Limb (tissue), 2 donors: Measurements from ENCODE around the gene PPIP5K1.
"Not testable (repeated sequence)": the region's sequence is repeated elsewhere in the genome, so short reads cannot be mapped to it uniquely, and the experiment has no call there.

Experiments
- DNase-seq, 2 donors: peaks; one replicate each; pipeline ENCODE4 v3.0.0-alpha.2; 2016; ENCODE audit errors: extremely low spot score in 2 of 2

Gene PPIP5K1

GRCh38 chr15:43545426-43545825 is 44.6 kb downstream of the PPIP5K1 start:
- DNase-seq = no peak

- no peak for DNase-seq
These were observed 45.7 kb downstream of the PPIP5K1 start for GRCh38 chr15:43544266-43544665.

DNA sequence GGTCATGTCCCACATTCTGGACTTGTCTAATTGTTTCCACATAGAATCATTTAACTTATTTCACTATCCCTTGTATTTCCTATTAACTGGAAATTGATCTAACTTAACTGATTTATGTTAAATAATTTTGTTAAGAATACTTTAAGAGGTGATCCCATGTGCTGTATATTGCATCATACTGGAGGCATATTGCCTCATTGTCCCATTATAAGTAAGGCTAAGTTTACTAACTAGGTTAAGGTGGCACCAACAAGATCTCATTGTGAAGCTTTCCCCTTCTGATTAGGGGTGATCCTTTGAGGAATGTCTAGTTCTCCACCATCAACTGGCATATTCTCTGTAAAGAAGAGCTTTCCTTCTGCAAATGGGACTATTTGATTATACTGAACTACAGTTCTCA is 48.2 kb downstream of the PPIP5K1 start:
- DNase-seq = no peak

- DNase-seq = no peak
These were observed 51.9 kb downstream of the PPIP5K1 start for GRCh38 chr15:43538091-43538490.

- no peak for DNase-seq
These were observed 55.1 kb downstream of the PPIP5K1 start for GRCh38 chr15:43534897-43535296.

DNA sequence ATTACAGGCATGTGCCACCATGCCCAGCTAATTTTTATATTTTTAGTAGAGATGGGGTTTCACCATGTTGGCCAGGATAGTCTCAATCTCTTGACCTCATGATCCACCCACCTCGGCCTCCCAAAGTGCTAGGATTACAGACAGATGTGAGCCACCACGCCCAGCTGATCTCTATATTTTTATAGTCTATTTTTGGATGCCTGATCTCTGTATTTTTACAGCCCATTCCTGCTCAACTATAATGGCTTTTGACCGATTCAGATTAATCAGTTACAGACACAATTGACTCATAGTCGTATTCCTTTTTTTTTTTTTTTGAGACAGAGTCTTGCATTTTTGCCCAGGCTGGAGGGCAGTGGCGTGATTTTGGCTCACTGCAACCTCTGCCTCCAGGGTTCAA is 57.2 kb downstream of the PPIP5K1 start:
- DNase-seq = not testable (repeated sequence)

DNA sequence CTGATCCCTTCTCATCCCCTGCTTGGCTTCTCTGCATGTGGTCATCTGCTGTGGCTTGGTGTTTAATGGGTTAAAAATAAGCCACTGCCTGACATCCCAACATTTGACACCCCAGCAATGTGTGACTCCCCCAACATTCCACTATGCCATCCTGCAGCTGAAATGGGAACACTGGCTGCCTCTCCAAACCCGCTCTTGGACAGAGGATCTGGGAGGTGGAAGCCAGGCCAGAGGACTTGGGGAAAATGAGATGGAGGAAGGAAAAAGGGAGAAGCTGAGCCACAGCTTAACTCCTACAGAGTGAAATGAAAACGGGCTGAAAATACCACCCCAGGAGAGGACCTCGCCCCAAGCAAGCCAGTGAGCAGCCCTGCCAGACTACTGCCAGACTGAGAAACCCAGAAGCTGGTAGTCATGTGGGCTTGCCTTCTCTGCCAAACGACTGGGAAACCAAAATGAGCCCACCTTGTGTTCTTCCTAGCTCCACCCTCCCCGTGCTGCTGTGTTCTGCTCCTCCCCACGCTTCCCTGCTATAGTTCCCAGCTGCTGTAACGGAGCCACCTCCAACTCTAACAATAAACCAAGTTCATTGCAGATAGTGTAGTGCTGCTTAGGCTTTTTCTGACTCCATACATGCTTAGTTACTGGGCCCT is 58.9 kb downstream of the PPIP5K1 start:
- DNase-seq = no peak

- no peak for DNase-seq
These were observed 60.2 kb downstream of the PPIP5K1 start for GRCh38 chr15:43529587-43530345.

DNA sequence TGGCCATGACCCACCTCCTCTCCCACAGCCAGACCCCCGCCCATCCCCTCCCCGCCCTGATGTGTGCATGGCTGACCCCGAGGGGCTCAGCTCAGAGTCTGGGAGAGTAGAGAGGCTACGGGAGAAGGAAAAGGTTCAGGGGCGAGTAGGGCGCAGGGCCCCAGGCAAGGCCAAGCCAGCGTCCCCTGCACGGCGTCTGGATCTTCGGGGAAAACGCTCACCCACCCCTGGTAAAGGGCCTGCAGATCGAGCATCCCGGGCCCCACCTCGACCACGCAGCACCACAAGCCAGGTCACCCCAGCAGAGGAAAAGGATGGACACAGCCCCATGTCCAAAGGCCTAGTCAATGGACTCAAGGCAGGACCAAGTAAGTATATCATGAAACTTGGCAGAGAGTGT is 60.9 kb downstream of the PPIP5K1 start:
- DNase-seq = no peak

DNA sequence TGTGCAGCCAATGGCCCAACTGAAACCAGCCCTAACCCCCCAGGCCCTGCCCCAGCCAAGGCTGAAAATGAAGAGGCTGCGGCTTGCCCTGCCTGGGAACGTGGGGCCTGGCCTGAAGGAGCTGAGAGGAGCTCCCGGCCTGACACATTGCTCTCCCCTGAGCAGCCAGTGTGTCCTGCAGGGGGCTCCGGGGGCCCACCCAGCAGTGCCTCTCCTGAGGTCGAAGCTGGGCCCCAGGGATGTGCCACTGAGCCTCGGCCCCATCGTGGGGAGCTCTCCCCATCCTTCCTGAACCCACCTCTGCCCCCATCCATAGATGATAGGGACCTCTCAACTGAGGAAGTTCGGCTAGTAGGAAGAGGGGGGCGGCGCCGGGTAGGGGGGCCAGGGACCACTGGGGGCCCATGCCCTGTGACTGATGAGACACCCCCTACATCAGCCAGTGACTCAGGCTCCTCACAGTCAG is 61.4 kb downstream of the PPIP5K1 start:
- DNase-seq = no peak

DNA sequence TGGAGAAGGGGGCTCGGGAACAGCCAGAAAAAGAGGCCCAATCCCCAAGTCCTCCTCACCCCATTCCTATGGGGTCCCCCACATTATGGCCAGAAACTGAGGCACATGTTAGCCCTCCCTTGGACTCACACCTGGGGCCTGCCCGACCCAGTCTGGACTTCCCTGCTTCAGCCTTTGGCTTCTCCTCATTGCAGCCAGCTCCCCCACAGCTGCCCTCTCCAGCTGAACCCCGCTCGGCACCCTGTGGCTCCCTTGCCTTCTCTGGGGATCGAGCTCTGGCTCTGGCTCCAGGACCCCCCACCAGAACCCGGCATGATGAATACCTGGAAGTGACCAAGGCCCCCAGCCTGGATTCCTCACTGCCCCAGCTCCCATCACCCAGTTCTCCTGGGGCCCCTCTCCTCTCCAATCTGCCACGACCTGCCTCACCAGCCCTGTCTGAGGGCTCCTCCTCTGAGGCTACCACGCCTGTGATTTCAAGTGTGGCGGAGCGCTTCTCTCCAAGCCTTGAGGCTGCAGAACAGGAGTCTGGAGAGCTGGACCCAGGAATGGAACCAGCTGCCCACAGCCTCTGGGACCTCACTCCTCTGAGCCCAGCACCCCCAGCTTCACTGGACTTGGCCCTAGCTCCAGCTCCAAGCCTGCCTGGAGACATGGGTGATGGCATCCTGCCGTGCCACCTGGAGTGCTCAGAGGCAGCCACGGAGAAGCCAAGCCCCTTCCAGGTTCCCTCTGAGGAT is 62.0 kb downstream of the PPIP5K1 start:
- DNase-seq = no peak

GRCh38 chr15:43527016-43527801 is 62.8 kb downstream of the PPIP5K1 start:
- DNase-seq = no peak

DNA sequence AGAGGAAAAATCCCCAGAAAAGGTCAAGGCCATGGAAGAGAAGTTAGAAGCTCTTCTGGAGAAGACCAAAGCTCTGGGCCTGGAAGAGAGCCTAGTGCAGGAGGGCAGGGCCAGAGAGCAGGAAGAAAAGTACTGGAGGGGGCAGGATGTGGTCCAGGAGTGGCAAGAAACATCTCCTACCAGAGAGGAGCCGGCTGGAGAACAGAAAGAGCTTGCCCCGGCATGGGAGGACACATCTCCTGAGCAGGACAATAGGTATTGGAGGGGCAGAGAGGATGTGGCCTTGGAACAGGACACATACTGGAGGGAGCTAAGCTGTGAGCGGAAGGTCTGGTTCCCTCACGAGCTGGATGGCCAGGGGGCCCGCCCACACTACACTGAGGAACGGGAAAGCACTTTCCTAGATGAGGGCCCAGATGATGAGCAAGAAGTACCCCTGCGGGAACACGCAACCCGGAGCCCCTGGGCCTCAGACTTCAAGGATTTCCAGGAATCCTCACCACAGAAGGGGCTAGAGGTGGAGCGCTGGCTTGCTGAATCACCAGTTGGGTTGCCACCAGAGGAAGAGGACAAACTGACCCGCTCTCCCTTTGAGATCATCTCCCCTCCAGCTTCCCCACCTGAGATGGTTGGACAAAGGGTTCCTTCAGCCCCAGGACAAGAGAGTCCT is 63.6 kb downstream of the PPIP5K1 start:
- DNase-seq = no peak

DNA sequence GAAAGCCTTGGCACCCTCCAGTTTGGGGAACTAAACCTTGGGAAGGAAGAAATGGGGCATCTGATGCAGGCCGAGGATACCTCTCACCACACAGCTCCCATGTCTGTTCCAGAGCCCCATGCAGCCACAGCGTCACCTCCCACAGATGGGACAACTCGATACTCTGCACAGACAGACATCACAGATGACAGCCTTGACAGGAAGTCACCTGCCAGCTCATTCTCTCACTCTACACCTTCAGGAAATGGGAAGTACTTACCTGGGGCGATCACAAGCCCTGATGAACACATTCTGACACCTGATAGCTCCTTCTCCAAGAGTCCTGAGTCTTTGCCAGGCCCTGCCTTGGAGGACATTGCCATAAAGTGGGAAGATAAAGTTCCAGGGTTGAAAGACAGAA is 64.9 kb downstream of the PPIP5K1 start:
- no peak for DNase-seq

GRCh38 chr15:43524254-43524845 is 65.7 kb downstream of the PPIP5K1 start:
- DNase-seq = no peak

DNA sequence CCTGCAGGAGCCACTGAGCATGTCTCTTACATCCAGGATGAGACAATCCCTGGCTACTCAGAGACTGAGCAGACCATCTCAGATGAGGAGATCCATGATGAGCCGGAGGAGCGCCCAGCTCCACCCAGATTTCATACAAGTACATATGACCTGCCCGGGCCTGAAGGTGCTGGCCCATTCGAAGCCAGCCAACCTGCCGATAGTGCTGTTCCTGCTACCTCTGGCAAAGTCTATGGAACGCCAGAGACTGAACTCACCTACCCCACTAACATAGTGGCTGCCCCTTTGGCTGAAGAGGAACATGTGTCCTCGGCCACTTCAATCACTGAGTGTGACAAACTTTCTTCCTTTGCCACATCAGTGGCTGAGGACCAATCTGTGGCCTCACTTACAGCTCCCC is 66.4 kb downstream of the PPIP5K1 start:
- DNase-seq = no peak

GRCh38 chr15:43522247-43522646 is 67.8 kb downstream of the PPIP5K1 start:
- DNase-seq = no peak

DNA sequence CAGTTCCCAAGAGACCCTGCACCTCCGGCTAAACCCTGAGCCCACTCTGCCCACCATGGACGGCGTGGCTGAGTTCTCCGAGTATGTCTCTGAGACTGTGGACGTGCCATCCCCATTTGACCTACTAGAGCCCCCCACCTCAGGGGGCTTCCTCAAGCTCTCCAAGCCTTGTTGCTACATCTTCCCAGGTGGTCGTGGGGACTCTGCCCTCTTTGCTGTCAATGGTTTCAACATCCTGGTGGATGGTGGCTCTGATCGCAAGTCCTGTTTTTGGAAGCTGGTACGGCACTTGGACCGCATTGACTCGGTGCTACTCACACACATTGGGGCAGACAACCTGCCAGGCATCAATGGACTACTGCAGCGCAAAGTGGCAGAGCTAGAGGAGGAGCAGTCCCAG is 68.6 kb downstream of the PPIP5K1 start:
- no peak for DNase-seq

DNA sequence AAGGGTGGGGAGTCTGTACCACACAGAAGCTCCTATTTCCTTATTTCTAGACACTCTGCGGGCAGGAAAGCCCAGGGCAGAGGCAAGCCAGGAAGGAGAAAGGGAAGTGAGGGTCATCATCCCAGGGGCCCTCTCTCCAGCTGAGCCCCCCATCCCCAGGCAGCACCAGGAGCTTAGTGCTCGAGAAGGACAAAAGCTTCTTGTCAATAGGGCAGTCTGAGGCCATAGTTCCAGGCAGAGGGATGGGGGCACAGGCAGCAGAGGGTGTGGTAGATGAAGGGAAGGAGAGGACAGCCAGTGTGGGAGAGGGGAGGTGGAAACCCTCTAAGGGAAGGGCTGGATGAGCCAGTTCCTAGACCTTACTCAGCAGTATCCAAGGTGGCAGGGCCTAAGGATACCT is 69.9 kb downstream of the PPIP5K1 start:
- no peak for DNase-seq

GRCh38 chr15:43519196-43519595 is 70.8 kb downstream of the PPIP5K1 start:
- DNase-seq = no peak
